Measurements from ENCODE around the gene GANC.
A peak's percentile ranks its signal among the peaks of the same experiment; 100 is the strongest.

Gene GANC

GRCh38 chr15:42359985-42360384 lies 87.0 kb downstream of the GANC start:
- TF ChIP-seq CTCF (IDR thresholded peaks at IDR 0.05; ENCODE audit: insufficient read depth, low read depth, low read length, missing control alignments), result no peak
- H3K4me3 ChIP-seq (ENCODE audit: low read length), result no peak overlapping the region
- no peak for DNase-seq (ENCODE audit: low read depth)

GRCh38 chr15:42360535-42361112 lies 87.6 kb downstream of the GANC start:
- no peak overlapping the region for H3K4me3 ChIP-seq (ENCODE audit: low read length)
- TF ChIP-seq CTCF (IDR thresholded peaks at IDR 0.05; ENCODE audit: insufficient read depth, low read depth, low read length, missing control alignments), result no peak
- DNase-seq (ENCODE audit: low read depth), result no peak

GRCh38 chr15:42363487-42363886 lies 90.5 kb downstream of the GANC start:
- no peak for TF ChIP-seq CTCF (IDR thresholded peaks at IDR 0.05; ENCODE audit: insufficient read depth, low read depth, low read length, missing control alignments)
- no peak for DNase-seq (ENCODE audit: low read depth)

GRCh38 chr15:42363942-42364341 lies 90.9 kb downstream of the GANC start:
- H3K4me3 ChIP-seq (ENCODE audit: low read length), result no peak overlapping the region
- TF ChIP-seq CTCF (IDR thresholded peaks at IDR 0.05; ENCODE audit: insufficient read depth, low read depth, low read length, missing control alignments), result no peak
- DNase-seq (ENCODE audit: low read depth), result peak; percentile 21

More at GRCh38 chr15:42363487-42363886, 90.5 kb downstream of the GANC start:
- no peak overlapping the region for H3K4me3 ChIP-seq (ENCODE audit: low read length)

GRCh38 chr15:42364529-42364928 lies 91.5 kb downstream of the GANC start:
- DNase-seq (ENCODE audit: low read depth), result no peak
- no peak overlapping the region for H3K4me3 ChIP-seq (ENCODE audit: low read length)
- no peak for TF ChIP-seq CTCF (IDR thresholded peaks at IDR 0.05; ENCODE audit: insufficient read depth, low read depth, low read length, missing control alignments)

GRCh38 chr15:42365921-42366550 lies 93.0 kb downstream of the GANC start:
- no peak for TF ChIP-seq CTCF (IDR thresholded peaks at IDR 0.05; ENCODE audit: insufficient read depth, low read depth, low read length, missing control alignments)
- no peak overlapping the region for H3K4me3 ChIP-seq (ENCODE audit: low read length)
- DNase-seq (ENCODE audit: low read depth), result no peak

GRCh38 chr15:42367041-42367440 lies 94.0 kb downstream of the GANC start:
- DNase-seq (ENCODE audit: low read depth), result no peak
- no peak for TF ChIP-seq CTCF (IDR thresholded peaks at IDR 0.05; ENCODE audit: insufficient read depth, low read depth, low read length, missing control alignments)
- no peak overlapping the region for H3K4me3 ChIP-seq (ENCODE audit: low read length)

Measured in epithelial cell of esophagus (primary cell).